Stimulated activated CD8-positive, alpha-beta memory T cell treated with anti-CD3 and anti-CD28 coated beads, Interleukin-2, amount 100 ng/mL, for 48 hours (primary cell): ENCODE measurements around the gene KRTAP10-8.
"Not testable (repeated sequence)": the region's sequence is repeated elsewhere in the genome, so short reads cannot be mapped to it uniquely, and the experiment has no call there.

Experiments used
- DNase-seq, 2 donors: peaks; one replicate each; pipeline ENCODE4 v3.0.0-alpha.2; 2020; ENCODE audit warnings: low read depth in 2 of 2

Gene KRTAP10-8

DNA sequence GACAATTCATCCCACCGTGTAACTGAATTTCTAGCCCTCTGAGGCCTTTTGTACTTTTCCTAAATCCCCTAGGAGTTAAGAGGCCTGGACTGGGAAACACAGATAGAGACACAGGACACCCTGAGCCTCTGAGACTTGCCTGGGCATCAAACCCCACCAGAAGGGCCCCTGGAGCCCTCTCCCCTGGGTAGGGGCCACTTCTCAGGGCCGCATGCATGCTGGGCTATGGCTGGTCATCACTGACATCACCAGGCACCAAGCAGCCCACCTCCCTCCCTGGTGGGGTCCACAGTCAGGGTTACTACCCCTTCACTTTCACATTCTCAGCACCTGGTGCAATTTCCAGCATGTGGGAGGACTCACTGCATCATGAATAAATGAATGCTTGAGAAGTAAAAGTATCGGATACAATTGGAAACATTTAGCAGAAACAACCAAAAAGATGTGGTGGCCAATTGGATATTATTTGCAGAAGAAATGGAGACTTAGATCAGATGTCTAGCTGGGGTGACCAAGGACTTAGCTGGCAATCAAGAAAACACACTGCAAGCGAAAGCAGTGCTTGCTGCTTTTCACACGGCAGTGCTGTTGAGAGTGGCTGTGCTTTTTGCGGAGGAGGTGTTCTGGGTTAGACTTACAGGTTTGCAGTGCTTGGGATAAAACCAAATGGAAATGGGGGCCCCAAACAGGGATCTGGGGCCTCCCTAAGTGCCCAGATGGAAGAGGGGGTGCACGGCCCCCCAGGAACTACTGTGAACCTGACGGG lies 12.4 kb upstream of the KRTAP10-8 start:
- DNase-seq, result no peak

DNA sequence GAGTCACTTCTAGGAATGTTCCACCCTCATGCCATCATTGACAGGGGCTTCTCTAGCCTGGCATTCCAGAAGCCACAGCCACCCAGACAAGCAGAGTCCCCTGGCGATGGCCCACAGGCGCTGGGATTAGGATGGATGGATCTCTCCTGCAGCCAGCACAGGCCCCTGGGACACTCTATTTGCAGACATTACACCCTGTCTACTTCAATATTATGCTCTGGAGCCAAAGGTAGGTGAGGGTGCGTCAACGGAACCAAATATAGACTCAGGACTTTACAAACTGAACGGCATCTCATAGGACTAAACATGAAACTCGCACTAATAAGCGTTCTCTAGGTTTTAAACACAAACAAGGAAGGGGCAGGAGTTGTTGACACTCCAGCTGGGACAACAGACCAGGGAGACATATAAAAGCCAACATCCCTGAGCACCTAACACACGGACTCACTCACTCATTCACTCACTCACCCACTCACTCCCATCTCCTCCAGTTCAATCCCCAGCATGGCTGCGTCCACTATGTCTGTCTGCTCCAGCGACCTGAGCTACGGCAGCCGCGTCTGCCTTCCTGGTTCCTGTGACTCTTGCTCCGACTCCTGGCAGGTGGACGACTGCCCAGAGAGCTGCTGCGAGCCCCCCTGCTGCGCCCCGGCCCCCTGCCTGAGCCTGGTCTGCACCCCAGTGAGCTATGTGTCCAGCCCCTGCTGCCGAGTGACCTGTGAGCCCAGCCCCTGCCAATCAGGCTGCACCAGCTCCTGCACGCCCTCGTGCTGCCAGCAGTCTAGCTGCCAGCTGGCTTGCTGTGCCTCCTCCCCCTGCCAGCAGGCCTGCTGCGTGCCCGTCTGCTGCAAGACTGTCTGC lies 11.5 kb upstream of the KRTAP10-8 start, which contains the start of gene KRTAP10-7:
TSS of gene KRTAP10-7 (plus strand) at position 480 of the 861 bp plus-strand sequence. CDS start at position 505, 25 bp downstream.
- not testable (repeated sequence) for DNase-seq

DNA sequence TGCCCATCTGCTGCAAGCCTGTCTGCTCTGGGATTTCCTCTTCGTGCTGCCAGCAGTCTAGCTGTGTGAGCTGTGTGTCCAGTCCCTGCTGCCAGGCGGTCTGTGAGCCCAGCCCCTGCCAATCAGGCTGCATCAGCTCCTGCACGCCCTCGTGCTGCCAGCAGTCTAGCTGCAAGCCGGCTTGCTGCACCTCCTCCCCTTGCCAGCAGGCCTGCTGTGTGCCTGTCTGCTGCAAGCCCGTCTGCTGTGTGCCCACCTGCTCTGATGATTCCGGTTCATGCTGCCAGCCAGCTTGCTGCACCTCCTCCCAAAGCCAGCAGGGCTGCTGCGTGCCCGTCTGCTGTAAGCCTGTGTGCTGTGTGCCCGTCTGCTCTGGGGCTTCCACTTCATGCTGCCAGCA lies 10.8 kb upstream of the KRTAP10-8 start:
- not testable (repeated sequence) for DNase-seq

DNA sequence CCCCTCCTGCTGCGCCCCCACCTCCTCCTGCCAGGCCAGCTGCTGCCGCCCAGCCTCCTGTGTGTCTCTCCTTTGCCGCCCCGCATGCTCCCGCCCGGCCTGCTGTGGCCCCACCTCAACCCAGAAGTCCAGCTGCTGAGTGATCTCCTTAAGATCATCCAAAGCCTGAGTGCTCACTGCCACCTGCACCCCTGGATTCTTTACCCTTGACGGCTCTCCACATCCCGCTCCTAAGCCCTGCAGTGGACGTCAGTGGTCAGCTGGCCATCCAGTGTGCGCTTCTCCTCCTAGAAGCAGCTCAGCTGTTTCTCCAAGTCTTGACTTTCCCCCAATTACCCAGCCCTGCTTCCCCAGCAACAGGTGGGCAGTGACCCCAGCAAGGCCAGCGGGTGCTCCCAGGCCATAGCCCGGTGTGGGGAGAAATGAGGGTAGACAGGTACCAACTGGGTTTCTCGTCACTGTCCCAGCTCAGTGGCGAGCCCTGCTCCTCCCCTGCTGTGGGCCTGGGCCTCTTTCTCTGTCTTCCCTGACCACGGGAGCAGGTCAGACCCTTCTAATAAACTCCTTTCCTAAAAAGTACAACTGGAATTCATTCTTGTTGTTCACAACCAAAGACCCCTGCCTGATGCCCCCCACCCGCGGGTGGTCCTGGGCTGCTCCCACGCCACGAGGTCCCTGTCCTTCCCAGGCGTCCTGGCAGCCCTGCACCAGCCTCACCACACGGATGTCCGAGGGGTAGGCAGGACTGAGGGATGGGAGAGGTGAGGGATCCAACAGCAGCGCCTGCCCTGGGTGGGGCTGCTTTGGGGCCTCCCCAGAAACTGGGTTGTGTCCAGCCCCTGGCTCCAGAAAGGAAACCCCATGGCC lies 10.1 kb upstream of the KRTAP10-8 start:
- DNase-seq, result no peak

DNA sequence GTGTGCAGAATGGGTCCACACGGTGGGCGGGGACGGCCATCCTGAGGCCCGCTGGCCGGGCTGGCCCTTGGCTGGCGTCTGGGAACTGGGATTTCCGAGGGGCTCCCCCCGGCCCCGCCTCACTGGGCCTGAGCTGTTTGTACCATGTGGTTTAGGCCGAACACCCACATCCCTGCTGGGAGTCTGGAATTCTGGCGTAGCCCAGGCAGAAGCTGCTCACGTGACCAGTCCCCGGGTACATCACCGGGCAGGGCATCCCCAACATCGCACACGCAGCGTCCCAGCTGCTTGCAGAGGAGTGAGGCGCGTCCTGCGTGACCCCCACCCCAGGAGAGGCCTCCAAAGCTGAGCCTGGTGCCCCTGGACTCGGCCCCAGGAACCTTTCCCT lies 9.4 kb upstream of the KRTAP10-8 start:
- DNase-seq, result no peak

DNA sequence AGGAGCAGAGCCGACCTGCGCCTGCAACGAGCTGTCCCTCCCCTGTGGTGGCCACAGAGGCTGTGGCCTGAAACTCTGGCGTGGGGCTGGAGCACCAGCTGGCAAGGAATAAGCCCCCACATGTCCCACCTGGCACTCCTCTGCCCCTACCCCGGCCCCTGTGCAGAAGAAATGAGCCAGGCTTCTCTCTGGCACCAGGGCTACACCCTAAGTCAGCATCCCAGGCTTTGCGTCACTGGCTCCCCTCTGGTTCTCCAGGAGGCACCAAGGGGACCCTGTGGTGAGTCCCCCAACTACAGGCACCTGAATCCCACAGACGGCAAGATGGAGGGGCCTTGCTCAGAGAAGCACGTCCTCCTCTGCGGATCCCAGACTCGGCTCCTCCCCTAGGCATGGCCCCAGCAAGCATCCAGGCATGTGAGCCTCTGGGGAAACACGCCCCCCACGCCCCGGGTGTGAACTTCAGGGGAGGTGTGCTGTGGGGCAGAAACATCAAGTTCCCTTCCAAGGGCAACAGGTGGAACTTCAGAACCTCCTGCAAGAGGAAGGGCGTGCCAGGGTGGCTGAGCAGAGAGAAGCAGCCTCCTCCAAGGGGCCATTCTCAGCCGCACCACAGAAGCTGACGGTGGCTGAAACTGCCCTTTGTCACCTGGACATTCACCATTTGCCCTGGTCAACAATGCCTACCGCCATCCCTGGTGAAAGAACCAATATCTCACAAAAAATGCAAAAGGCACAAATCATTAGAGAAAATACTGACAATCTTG lies 8.6 kb upstream of the KRTAP10-8 start:
- no peak for DNase-seq

DNA sequence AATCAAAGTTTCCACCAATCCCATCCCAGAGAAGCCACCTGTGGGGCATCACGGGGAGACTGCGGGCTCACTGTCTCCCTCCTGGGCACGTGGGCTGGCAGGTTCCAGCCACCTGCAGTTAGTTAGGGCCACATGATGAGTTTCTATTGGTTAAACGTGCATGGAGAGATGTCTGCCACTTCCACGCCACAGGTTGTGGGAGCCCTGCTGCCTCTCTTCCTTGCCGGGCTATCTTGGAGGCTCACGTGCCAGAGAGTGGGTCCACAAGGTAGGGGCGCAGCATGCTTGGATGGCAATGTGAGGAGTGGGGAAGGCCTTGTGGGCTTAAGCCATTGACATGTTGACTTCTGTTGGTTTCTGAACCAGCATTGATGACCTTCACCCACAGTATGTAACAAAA lies 8.0 kb upstream of the KRTAP10-8 start:
- no peak for DNase-seq

DNA sequence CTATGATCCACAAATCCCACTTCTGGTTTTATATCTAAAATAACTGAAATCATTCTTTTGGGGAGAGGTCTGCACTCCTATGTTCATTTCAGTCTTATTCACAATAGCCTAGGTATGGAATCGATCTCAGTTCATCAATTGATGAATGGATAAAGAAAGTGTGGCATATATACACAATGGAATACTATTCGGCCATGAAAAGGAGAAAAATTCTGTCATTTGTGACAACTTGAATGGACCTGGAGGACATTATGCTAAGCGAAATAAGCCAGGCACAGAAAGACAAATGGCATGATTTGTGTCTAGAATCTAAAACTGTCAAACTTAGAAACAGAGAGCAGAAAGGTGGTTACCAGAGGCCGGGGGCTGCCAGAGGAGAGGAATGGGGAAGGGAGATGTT lies 5.4 kb upstream of the KRTAP10-8 start:
- no peak for DNase-seq

DNA sequence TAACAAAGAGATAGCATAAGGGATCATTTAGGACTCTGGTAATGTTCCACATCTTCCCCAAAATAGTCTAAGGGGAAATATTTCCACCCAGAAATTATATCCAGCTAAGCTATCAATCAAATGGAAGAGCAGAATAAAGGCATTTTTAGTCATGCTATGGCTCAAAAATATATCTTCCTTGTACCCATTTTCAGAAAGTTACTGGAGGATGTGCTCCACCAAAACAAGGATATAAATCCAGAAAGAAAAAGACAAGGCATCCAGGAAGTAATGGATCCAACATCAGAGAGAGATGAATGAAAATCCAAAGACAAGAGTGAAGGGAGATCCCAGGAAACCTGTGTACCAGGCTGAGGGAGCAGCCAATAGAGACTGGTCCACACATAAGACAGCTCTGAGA lies 2.7 kb upstream of the KRTAP10-8 start:
- no peak for DNase-seq

DNA sequence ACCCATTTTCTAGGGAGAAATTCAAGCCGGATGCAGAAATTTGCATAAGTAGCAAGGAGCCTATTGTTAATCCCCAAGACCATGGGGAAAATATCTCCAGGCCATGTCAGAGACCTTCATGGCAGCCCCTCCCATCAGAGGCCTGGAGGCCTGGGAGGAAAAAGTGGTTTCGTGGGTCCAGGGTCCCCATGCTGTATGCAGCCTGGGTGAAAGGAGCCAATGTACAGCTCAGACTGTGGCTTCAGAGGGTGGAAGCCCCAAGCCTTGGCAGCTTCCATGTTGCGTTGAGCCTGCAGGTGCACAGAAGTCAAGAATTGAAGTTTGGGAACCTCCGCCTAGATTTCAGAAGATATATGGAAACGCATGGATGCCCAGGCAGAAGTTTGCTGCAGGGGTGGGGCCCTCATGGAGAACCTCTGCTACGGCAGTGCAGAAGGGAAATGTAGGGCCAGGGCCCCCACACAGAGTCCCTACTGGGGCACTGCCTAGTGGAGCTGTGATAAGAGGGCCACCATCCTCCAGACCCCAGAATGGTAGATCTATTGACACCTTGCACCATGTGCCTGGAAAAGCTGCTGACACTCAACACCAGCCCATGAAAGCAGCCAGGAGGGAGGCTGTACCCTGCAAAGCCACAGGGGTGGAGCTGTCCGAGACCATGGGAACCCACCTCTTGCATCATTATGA lies 1.6 kb upstream of the KRTAP10-8 start:
- DNase-seq, result not testable (repeated sequence)

DNA sequence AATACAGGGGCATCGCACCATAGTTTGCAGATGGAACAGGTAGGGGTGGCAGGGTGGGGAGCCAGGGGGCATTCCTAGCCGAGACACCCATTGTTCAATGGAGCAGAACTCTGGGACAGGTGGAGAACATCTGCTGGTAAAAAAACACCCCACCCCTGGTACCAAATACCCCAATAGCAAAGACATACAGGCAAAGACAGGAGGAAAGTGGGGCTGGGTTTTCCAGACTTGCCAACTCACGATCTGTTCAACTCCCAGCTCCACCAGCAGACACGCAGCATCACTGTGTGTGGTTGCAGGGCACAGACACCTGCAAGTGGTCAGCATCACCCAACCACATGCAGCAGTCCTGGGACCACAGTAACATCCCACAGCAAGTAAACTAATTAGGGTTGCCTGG lies 328 bp upstream of the KRTAP10-8 start:
- no peak for DNase-seq

DNA sequence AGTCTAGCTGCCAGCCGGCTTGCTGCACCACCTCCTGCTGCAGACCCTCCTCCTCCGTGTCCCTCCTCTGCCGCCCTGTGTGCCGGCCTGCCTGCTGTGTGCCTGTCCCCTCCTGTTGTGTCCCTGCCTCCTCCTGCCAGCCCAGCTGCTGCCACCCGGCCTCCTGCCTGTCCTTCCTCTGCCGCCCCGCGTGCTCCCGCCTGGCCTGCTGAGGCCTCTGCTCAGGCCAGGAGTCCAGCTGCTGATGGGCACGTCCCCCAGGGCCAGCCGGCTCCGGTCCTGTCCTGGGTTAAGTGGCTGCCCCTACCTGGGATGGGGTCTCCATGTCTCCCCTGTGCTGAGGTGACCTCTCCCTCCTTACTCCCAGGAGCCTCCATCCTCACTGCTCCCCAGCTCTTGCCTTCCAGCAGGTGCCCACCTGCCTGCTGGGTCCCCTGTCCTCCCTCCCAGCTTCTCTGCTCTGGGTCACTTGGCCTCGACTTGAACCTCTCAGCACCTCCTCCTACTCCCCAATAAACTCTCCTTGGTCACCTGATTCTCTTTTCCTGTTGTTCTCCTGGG lies 870 bp downstream of the KRTAP10-8 start:
- no peak for DNase-seq

DNA sequence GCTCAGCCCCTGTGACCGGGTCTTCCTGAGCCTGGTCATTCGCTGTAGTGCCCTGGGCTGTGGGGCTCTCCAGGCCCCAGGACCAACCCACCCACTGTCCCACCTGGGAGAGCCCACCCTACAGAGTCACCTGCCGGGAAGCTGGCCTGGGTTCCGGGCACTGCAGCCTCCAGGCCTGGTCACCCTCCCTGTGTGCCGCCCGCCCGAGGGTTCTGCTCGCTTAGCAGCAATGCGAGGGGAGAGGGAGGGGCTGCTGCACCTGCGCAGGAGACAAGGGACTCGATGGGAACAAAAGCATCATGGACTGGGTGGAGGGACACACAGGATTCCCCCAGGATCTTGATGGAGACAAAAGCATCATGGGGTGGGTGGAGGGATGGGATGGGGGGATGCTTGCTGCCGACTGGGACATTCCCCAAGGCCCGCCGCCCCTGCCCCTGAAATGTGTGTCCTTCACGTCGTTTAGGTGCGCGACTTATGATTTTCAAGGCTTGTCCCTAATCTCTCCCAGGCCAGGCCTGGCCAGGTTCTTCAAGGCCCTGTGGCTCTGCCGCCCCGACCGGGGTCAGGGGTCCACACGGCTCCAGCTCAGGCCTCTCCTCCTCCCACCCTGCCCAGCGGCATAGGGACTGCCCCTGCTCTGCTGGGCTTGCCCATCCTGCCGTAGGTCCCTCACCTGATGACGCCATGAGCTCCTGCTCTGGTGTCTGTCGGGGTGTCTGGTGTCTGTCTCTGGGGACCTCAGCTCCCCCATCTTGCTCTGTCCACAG lies 1.7 kb downstream of the KRTAP10-8 start:
- DNase-seq, result no peak

DNA sequence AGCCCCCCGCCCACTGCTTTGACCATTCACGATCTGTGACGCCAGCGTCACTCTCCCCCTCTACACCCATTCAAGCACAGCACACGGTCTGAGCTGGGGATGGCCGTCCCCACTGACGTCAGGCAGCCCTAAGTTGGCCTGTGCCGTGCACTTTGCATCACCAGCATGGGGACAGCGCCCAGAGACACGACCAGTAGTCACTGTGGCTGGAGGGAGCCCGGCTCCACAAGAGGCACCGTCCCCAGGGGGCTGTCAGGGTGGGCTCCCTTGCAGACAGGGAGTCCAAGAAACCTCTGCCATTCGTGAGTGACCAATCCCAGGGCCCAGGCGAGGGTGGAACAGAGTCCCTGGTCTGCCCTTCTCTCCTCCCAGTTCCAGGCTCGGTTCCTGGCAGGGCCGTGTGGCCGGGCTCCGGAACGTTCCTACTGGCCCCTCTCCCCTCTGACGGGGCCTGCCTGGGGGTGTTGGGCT lies 2.3 kb downstream of the KRTAP10-8 start:
- DNase-seq, result no peak

DNA sequence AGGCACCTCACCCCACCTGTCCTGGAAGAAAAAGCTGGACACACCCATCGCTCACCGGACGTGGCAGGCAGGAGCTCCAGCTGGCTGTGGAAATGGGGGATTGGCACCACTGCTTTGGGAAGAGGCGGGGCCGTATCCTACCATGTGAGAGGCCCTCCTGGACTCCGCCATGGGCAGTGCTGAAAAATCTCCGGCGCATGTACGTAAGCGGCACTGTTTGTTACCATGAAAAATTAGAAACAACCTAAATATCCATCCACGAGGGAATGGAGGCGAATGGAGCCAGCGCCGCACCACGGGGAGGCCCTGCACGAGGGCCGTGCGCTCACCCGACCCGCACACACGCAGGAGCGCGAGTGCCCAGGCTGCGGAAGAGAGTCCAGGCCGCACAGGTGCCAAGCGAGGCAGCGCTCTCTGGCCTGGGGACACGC lies 3.1 kb downstream of the KRTAP10-8 start:
- DNase-seq, result no peak

DNA sequence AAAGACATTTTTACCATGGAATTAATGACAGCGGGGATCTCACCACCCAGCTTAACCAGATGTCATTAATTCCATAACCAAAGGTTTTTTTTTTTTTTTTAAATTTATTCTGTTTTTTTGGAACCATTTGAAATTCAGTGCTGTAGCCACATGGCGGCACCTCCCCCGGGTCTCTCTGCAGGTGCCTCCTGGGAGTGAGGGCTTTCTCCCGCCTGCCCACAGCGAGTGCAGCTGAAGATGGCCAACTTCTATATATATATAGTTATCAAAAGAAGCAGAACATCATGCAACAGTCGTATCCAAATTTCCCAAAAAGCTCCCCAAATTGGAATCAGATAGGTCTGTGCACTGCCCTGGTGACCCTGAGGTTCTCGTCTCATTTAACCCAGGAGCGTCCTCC lies 3.6 kb downstream of the KRTAP10-8 start:
- DNase-seq, result no peak

DNA sequence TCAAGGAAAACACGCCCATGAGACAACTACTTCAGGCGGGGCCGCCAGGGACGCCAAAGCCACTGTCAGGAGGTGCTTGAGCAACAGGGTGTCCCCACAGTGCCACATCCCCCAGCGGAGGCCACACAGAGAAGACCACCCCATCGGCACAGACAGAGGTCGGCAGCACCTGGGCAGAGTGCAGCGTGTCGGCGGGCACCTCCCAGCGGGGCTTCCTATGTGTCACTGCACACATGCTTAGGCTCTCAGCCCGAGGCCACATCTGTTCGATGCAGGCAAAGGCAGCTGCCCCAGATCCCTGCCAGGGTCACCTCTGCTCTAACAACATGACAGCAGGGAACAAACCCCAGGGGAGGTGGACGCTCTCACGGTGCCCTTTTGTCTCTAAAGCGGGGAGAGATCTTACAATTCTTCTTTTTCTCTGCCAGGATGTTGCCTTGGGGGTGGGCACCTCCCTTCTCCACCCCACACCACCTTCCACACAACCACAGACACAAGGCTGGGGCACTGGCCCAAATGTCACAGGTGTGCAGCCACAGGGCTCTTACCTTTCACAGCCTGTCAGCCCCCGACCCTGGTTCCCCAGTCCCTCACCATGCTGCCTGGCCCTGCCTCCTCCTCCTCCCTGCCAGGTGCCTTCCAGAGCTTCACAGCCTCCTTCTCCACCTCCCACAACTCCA lies 4.2 kb downstream of the KRTAP10-8 start:
- no peak for DNase-seq

DNA sequence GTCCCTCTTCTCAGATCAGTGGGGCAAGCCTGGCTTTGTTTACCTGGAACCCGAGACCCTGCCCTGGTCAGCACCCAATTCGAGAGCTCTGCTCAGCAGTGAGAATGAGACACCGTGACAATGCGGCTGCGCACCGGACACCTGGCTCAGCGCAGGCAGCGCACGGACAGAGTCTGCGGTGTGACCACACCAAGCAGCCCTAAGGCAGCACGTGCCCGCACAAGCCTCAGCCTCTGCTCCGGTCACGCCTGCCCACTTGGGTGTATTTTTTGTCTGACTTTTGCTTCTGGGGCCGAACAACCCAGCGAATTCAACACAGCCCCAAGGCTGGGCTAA lies 4.7 kb downstream of the KRTAP10-8 start:
- no peak for DNase-seq

DNA sequence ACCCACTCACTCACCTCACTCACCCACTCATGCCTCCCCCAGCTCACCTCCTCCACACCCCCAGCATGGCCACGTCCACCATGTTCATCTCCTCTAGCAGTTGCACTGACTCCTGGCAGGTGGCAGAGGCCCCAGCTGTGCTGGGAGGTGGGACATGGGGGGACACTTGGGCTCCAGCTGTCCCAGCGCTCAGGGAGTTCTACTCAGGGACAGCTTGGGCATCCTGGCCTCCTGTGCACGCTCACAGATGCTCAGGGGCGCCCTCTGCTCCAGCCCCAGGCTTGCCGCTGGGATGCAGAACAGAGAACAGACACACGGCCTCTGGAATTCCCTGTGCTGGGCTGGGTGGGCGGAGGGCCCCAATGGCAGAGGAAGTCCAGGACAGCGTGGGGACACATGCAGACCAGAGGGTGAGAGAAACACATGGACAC lies 5.2 kb downstream of the KRTAP10-8 start:
- no peak for DNase-seq
